ENCODE measurements around the gene ZNF536.
"Not testable (repeated sequence)": the region's sequence is repeated elsewhere in the genome, so short reads cannot be mapped to it uniquely, and the experiment has no call there.

Gene ZNF536

GRCh38 chr19:30419568-30420180, 47.5 kb downstream of the ZNF536 start:
- peak; percentile 56 for DNase-seq (ENCODE audit: low spot score)

GRCh38 chr19:30420316-30420715, 48.1 kb downstream of the ZNF536 start:
- DNase-seq (ENCODE audit: low spot score) = no peak

- DNase-seq (ENCODE audit: low spot score) = no peak
These were observed 48.7 kb downstream of the ZNF536 start for GRCh38 chr19:30420881-30421280.

GRCh38 chr19:30421571-30421970, 49.4 kb downstream of the ZNF536 start:
- no peak for DNase-seq (ENCODE audit: low spot score)

- DNase-seq (ENCODE audit: low spot score) = no peak
These were observed 51.3 kb downstream of the ZNF536 start for GRCh38 chr19:30423481-30423880.

GRCh38 chr19:30425885-30426838, 54.0 kb downstream of the ZNF536 start:
- no peak for DNase-seq (ENCODE audit: low spot score)

GRCh38 chr19:30426864-30427263, 54.7 kb downstream of the ZNF536 start:
- no peak for DNase-seq (ENCODE audit: low spot score)

GRCh38 chr19:30428092-30428680, 56.0 kb downstream of the ZNF536 start:
- no peak for DNase-seq (ENCODE audit: low spot score)

- no peak for DNase-seq (ENCODE audit: low spot score)
These were observed 56.7 kb downstream of the ZNF536 start for GRCh38 chr19:30428844-30429243.

GRCh38 chr19:30430206-30430734, 58.1 kb downstream of the ZNF536 start:
- DNase-seq (ENCODE audit: low spot score) = no peak

GRCh38 chr19:30431591-30431990, 59.4 kb downstream of the ZNF536 start:
- no peak for DNase-seq (ENCODE audit: low spot score)

- no peak for DNase-seq (ENCODE audit: low spot score)
These were observed 62.8 kb downstream of the ZNF536 start for GRCh38 chr19:30434797-30435594.

- DNase-seq (ENCODE audit: low spot score) = no peak
These were observed 65.7 kb downstream of the ZNF536 start for GRCh38 chr19:30437869-30438268.

- no peak for DNase-seq (ENCODE audit: low spot score)
These were observed 67.1 kb downstream of the ZNF536 start for GRCh38 chr19:30439310-30439709.

- DNase-seq (ENCODE audit: low spot score) = no peak
These were observed 68.8 kb downstream of the ZNF536 start for GRCh38 chr19:30441011-30441410.

GRCh38 chr19:30442674-30443073, 70.5 kb downstream of the ZNF536 start:
- no peak for DNase-seq (ENCODE audit: low spot score)

GRCh38 chr19:30443531-30444252, 71.5 kb downstream of the ZNF536 start:
- no peak for DNase-seq (ENCODE audit: low spot score)

GRCh38 chr19:30444253-30444671, 72.1 kb downstream of the ZNF536 start:
- no peak for DNase-seq (ENCODE audit: low spot score)

- DNase-seq (ENCODE audit: low spot score) = no peak
These were observed 72.6 kb downstream of the ZNF536 start for GRCh38 chr19:30444686-30445232.

- DNase-seq (ENCODE audit: low spot score) = no peak
These were observed 73.2 kb downstream of the ZNF536 start for GRCh38 chr19:30445385-30445784.

GRCh38 chr19:30446120-30446519, 73.9 kb downstream of the ZNF536 start:
- not testable (repeated sequence) for DNase-seq (ENCODE audit: low spot score)

All from putamen (tissue), 1 donor.